Measurements from ENCODE around the gene ZSWIM1. TPM values are rescaled to one million over a fixed set of nuclear protein-coding genes. Genes with fewer than 3 reads are reported as not detected.

ZSWIM1 gene
- total RNA-seq, 2 donors from 2014 or later, result 11.6 to 12.5 TPM

- TF ChIP-seq CTCF (conservative IDR thresholded peaks at IDR 0.05), result peak; percentile 58
- Histone ChIP-seq H3K9me3 (ENCODE audit: control insufficient read depth, low read length) (no peaks in the 10 kb centered on the region), H3K4me3 (ENCODE audit: low read length) (peak overlapping the region; percentile 91), H3K4me1 (ENCODE audit: control insufficient read depth, insufficient read depth, low read length) (peaks cover 18% of the 10 kb centered on the region), H3K27me3 (ENCODE audit: control insufficient read depth, insufficient read depth, low read length, poor library complexity, severe bottlenecking) (no peaks in the 10 kb centered on the region), H3K36me3 (ENCODE audit: control insufficient read depth, insufficient read depth, low read length) (peaks cover 13% of the 10 kb centered on the region), H3K27ac (ENCODE audit: low read depth, low read length) (peak overlapping the region; percentile 100), H3K9ac (ENCODE audit: extremely low read depth, low read length, poor library complexity, severe bottlenecking) (peak overlapping the region; percentile 99)
- H3K4me3 Mint-ChIP-seq, result peak overlapping the region; percentile 97
- no peaks in the 10 kb centered on the region for H3K9me3 Mint-ChIP-seq
- peak; percentile 95 for DNase-seq
- peak overlapping the region; percentile 99 for H3K27ac Mint-ChIP-seq
- no peaks in the 10 kb centered on the region for H3K27me3 Mint-ChIP-seq (ENCODE audit: insufficient read depth)
- H3K4me1 Mint-ChIP-seq, result peaks cover 25% of the 10 kb centered on the region
- peaks cover 16% of the 10 kb centered on the region for H3K36me3 Mint-ChIP-seq (ENCODE audit: low read depth)
- 35 to 44% methylated on average over 16 to 22 of the region's 22 CpGs for WGBS, 2 experiments (ENCODE audit: insufficient coverage in 1 of 2, insufficient read length in 1 of 2)
Measured at GRCh38 chr20:45933266-45934045, 52.4 kb downstream of the ZSWIM1 start.

- peak overlapping the region; percentile 91 for H3K4me3 ChIP-seq (ENCODE audit: low read length)
- Mint-ChIP-seq H3K27me3 (ENCODE audit: insufficient read depth) (no peaks in the 10 kb centered on the region), H3K9me3 (no peaks in the 10 kb centered on the region), H3K4me3 (peak overlapping the region; percentile 97), H3K36me3 (ENCODE audit: low read depth) (peaks cover 22% of the 10 kb centered on the region), H3K27ac (peak overlapping the region; percentile 99), H3K4me1 (peaks cover 28% of the 10 kb centered on the region)
- no peaks in the 10 kb centered on the region for H3K9me3 ChIP-seq (ENCODE audit: control insufficient read depth, low read length)
- 0% methylated on average over 6 to 34 of the region's 34 CpGs for WGBS, 2 experiments (ENCODE audit: insufficient coverage in 1 of 2, insufficient read length in 1 of 2)
- H3K4me1 ChIP-seq (ENCODE audit: control insufficient read depth, insufficient read depth, low read length), result peaks cover 18% of the 10 kb centered on the region
- DNase-seq, result peak; percentile 81
- no peaks in the 10 kb centered on the region for H3K27me3 ChIP-seq (ENCODE audit: control insufficient read depth, insufficient read depth, low read length, poor library complexity, severe bottlenecking)
- no peak for TF ChIP-seq CTCF (conservative IDR thresholded peaks at IDR 0.05)
- H3K27ac ChIP-seq (ENCODE audit: low read depth, low read length), result peak overlapping the region; percentile 100
- H3K36me3 ChIP-seq (ENCODE audit: control insufficient read depth, insufficient read depth, low read length), result peaks cover 19% of the 10 kb centered on the region
- H3K9ac ChIP-seq (ENCODE audit: extremely low read depth, low read length, poor library complexity, severe bottlenecking), result peak overlapping the region; percentile 99
Measured at GRCh38 chr20:45934046-45934585, 53.1 kb downstream of the ZSWIM1 start.

Other genes starting within 250 kb of the ZSWIM1 start
- gene WFDC9, start 249.9 kb upstream of the ZSWIM1 start, total RNA-seq, result not detected
- not detected for gene WFDC11, start 211.0 kb upstream of the ZSWIM1 start, total RNA-seq
- not detected for gene WFDC13, start 179.2 kb upstream of the ZSWIM1 start, total RNA-seq
- not detected for gene WFDC10B, start 176.2 kb upstream of the ZSWIM1 start, total RNA-seq
- gene SPINT4, start 158.9 kb upstream of the ZSWIM1 start, total RNA-seq, result not detected
- gene WFDC3, start 89.3 kb upstream of the ZSWIM1 start, total RNA-seq, result under 1 TPM in 1 of 2 donors, not detected in 1; 0.66 TPM
- 10 to 100 TPM; 31.5 to 36.1 TPM for gene DNTTIP1, start 89.3 kb upstream of the ZSWIM1 start, total RNA-seq
- gene UBE2C, start 68.6 kb upstream of the ZSWIM1 start, total RNA-seq, result 100 to 1,000 TPM; 139 to 216 TPM
- gene TNNC2, start 53.9 kb upstream of the ZSWIM1 start, total RNA-seq, result under 1 TPM in 1 of 2 donors, not detected in 1; 0.51 TPM
- gene SNX21, start 47.4 kb upstream of the ZSWIM1 start, total RNA-seq, result 10 to 100 TPM; 18.0 to 18.8 TPM
- gene ACOT8, start 23.8 kb upstream of the ZSWIM1 start, total RNA-seq, result 10 to 100 TPM; 24.3 to 27.9 TPM
- 1 to 10 TPM; 2.1 to 4.6 TPM for gene ZSWIM3, start 23.6 kb upstream of the ZSWIM1 start, total RNA-seq
- 1 to 10 TPM; 2.2 to 2.6 TPM for gene SPATA25, start 6.4 kb downstream of the ZSWIM1 start, total RNA-seq
- 1 to 10 TPM; 4.4 to 6.4 TPM for gene NEURL2, start 10.0 kb downstream of the ZSWIM1 start, total RNA-seq
- 10 to 100 TPM; 70.7 to 84.8 TPM for gene CTSA, start 10.1 kb downstream of the ZSWIM1 start, total RNA-seq
- gene PLTP, start 30.9 kb downstream of the ZSWIM1 start, total RNA-seq, result 100 to 1,000 TPM in 1 of 2 donors, 10 to 100 TPM in 1; 92.1 to 123 TPM
- 10 to 100 TPM; 22.0 to 34.5 TPM for gene PCIF1, start 53.5 kb downstream of the ZSWIM1 start, total RNA-seq
- gene ZNF335, start 91.0 kb downstream of the ZSWIM1 start, total RNA-seq, result 10 to 100 TPM; 18.3 to 21.0 TPM
- under 1 TPM; 0.15 to 0.29 TPM for gene MMP9, start 127.7 kb downstream of the ZSWIM1 start, total RNA-seq
- 10 to 100 TPM in 1 of 2 donors, 1 to 10 TPM in 1; 5.7 to 10.2 TPM for gene SLC12A5, start 148.0 kb downstream of the ZSWIM1 start, total RNA-seq
- gene NCOA5, start 208.7 kb downstream of the ZSWIM1 start, total RNA-seq, result 10 to 100 TPM; 19.3 to 28.7 TPM
- 10 to 100 TPM in 1 of 2 donors, 1 to 10 TPM in 1; 9.0 to 16.4 TPM for gene CD40, start 237.1 kb downstream of the ZSWIM1 start, total RNA-seq